ENCODE results near the gene SMG6.
"Not testable (repeated sequence)": the region's sequence is repeated elsewhere in the genome, so short reads cannot be mapped to it uniquely, and the experiment has no call there.

The SMG6 gene

DNA sequence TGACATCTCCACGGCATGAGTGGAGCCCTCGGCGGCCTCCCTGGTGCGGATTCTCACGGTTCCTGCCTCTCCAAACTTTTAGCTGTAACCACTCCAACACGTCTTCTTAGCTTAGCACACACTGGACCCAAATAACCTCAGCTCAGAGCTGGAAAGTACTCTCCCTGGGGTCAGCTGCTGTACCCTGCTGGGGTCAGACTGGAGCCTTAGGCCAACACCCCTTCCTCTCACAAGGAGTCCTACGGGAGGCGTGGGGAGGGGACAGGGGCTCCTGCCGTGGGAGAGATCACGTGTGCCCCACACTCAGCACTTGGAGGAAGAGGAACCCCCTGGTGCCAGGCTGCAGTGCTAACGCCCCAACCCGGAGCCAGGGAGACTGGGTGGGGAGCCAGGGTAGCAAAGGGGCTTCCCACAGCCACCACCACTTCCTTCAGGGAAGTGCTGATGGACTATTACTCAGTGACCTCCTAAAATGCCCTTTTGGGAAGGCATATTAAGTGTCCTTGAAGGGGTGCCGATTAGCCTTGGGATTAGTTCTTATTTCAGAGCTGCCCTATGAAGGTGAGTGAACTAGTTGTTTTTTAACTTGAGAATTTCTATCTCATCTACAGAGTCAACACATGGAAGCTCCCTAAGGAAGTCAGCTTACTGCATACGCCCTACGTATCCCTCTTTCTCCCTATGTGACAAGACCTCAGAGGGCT lies 124.6 kb downstream of the SMG6 start:
- no peak for DNase-seq (ENCODE audit: low spot score)

DNA sequence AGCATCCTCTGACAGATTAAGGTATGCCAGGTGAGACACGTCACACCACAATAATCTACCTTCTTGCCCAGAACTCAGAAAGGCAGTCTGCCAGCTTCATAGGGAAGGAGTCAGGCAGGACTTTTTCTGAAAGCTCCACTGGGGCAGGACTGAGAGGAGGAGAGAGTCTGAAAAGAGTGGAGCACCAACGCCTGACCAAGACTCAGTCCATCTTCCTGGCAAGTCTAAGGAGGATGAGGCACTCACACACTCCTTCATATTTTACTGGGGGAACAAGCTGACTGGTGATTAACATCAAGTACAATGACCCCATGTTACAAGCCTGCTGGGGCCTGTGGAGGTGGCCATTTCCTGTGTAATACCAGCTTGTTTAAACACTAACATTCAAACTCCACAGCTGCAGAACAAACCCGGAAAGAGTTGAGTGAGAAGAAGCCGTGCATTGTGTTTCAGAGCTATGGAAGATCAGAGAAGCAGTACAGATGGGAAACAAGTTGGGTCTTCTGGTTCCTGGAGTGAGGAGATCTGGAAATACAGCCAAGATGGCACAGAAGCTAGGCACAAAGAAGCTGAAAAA lies 126.3 kb downstream of the SMG6 start:
- no peak for DNase-seq (ENCODE audit: low spot score)

DNA sequence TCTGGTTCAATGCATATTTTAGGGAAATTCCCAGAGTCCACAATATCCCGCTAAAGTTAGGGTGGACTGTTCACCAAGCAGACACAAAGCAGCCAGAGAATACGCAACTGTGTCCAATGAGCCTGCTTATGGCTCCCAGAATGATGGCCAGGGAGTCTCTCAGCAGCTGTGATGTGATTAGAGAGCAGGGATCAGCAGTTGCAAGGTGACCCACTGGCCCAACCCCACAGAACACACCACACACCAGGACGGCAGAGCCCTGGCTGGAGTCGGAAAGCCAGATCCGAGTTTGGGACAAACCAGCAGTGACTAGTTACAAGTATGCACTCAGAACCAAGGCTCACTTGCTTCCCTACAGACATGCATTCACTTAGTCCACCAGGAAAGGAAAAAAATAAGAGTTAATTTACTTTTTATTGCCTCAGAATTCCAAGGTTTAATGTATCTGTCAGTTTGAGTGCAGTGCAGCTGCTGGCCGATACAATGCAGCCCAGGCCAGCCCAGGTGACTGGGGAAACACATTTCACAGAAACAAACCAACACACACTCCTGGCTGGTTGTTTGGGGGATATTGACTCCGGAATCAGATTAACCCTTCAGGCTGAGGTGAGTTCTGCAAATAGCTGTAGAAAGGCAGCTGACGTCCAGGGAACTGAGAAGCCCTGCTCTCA lies 127.0 kb downstream of the SMG6 start:
- no peak for DNase-seq (ENCODE audit: low spot score)

DNA sequence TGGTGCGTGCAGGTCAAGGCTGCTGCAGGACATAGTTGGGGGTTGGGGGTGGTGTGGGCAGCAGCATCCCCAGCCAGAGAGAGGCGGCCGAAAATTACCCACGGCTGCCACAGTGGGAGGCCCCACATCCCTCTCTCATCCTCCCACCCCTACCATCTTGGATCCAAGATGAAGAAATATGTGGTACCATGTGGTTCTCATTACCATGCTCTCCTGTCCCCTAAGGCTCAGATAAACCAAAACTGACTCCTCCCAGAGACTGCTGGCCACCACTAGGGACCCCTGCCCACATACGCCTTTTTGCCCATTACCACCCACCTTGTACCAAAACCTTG lies 128.3 kb downstream of the SMG6 start:
- DNase-seq (ENCODE audit: low spot score): no peak

DNA sequence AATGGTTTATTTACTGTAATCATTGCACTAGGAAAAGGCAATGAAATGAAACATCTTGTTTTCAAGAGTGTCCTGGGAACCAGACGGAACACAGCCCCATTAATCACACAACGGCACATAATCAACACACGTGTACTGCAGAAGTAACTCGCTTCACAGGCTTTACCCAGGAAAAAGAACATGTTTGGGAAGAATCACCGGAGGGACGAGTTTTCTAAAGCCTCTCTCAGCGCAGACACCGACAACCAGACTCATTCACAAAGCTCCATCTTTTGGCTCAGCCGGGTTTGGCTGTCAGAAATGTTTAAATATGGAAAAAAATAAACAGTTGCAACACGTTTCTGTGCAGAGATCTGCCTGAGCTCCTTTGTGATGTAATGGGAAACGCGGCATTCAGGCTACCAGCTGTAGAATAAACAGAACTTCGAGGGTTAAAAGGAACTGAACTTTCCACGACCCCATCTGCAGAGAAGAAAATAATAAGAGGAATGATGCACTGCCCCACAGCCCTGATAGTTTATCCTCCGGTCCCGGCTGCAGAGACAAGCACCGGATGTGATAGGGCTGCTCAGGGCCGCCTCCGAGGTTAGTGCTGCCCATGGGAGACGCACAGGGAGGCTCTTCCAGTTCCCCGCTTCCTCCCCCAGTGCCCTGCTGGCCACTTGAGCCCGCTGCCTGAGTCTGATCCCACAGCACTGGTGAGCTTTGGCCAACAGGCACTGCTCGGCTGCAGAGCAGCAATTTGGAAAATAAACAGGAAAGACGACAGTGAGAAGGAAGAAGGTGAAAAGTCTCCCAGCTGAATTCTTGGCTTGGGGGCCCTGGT lies 128.9 kb downstream of the SMG6 start:
- DNase-seq (ENCODE audit: low spot score): no peak

DNA sequence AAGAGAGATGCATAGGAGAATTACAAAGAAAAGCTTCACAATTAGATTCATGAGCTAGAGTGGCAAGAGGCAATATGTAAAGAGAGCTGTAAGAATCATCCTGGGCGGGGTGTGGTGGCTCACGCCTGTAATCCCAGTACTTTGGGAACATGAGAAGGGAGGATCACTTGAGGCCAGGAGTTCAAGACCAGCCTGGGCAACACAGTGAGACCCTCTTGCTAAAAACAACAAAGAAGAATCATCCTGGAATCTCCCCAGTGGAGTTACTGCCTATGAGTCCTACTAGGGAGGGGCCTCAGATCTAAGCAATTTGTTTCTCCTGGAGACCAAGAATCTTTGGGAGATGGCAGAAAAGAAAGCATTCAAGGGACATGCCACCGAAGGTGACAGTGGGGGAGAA lies 129.6 kb downstream of the SMG6 start:
- no peak for DNase-seq (ENCODE audit: low spot score)

DNA sequence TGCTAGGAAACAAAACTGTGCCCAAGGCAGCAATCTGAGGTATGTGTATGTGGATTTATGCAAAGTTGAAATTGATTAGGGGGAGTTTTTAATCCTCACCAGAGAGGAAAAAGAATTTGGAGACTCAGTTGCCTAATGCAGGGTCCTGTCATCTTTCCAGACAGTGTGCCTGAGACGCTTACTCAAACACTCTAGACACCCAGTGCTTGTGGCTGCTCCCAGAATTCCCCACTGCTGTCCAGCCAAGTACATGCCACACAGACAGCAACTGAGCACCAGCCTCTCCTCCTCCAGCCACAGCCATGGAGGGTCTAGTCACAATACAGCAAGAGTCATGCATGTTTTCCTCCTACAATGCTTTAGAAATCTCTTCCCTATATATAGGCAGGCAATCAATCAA lies 130.6 kb downstream of the SMG6 start:
- no peak for DNase-seq (ENCODE audit: low spot score)

DNA sequence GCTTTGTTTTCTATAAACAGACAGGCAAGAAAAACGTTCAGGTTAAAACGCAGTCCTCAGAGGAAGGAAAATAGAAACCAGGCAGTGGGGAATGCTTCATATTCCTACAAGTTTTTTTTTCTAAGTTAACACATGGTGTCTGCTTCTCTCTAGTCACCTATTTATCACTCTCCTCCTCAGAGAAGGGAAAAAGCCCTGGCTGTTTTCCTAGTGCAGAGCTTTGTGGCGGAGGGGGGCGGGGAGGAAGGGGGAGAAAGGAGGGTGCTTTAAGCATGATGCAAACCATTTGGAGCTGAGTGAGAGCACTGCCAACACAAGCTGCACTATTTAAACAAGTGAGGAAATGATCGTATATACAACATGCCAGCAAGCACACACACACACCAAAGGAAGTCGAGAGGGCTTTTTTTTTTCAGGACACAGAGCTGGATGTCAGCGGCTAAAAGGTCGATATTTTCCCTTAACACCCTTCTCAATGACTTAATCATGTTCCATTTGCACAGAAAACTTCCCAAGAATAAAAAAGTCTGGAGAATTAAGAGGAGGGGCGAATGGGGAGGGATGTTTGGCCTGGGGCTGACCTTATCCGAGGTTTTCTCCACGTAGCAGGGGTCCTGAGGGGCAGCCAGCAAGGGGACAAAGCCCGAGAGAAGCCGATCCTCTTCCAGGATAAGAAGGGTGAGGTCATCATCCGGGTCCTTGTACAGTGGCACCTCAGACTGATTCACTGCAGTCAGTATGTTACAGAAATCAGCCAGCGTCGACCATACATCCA lies 131.3 kb downstream of the SMG6 start:
- no peak for DNase-seq (ENCODE audit: low spot score)

DNA sequence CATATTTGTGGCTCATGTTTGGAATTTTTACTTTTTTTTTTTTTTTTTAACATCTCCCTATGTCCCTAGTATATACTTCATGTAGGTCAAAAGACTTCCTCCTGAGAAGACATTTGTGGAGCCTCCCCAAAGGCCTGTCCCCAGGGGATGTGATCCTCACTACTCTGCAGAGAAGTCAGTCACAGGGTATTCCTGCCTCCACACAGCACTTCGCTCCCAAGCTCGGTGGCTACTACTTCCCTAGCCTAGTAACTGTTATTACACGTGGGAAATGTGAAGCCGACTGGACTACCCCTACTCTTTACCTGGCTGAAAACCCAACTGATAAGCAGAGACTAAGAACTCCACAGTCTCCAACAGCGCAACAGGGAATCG lies 131.9 kb downstream of the SMG6 start:
- no peak for DNase-seq (ENCODE audit: low spot score)

DNA sequence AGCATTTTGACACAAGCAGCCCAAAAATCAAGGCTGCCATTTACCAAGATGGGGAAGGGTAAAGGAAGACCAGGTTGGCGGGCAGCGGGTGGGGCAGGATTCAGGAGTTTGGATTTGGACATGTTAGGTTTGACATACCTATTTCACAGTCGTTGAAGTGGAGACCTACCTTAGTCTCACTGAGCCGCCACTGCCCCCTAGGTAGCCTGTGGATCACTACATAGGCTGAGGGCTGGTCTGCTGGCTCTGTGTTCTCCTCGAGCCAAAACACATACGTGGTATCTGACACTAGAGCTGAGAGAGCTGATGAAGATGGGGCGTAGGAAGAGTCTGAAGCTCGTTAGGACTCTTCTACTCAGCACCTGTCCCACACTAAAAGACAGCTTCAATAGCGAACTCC lies 133.6 kb downstream of the SMG6 start:
- DNase-seq (ENCODE audit: low spot score): no peak

DNA sequence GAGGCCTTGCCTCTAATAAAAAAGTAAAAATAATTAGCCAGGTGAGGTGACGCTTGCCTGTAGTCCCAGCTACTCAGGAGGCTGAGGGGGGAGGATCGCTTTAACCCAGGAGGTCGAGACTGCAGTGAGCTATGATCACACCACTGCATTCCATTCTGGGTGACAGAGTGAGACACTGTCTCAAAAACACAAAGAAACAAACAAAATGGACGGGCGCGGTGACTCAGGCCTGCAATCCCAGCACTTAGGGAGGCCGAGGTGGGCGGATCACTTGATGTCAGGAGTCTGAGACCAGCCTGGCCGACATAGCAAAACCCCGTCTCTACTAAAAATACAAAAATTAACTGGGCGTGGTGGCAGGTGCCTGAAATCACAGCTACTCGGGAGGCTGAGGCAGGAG lies 137.9 kb downstream of the SMG6 start:
- DNase-seq (ENCODE audit: low spot score): not testable (repeated sequence)

DNA sequence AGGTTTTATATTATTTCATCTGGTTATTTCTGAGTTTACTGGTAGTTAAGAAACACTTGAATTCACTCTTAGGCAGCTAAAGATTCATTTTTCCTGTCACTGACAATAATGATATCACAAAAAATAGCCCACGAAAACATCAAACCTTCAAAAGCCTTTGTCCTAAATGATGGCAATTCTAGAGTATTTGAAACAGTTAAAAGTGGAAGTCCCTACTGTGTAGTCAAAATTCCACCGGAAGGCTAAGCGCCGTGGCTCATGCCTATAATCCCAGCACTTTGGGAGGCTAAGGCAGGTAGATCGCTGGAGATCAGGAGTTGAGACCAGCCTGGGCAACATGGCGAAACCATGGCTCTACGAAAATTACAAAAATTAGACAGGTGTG lies 145.2 kb downstream of the SMG6 start:
- no peak for DNase-seq (ENCODE audit: low spot score)

DNA sequence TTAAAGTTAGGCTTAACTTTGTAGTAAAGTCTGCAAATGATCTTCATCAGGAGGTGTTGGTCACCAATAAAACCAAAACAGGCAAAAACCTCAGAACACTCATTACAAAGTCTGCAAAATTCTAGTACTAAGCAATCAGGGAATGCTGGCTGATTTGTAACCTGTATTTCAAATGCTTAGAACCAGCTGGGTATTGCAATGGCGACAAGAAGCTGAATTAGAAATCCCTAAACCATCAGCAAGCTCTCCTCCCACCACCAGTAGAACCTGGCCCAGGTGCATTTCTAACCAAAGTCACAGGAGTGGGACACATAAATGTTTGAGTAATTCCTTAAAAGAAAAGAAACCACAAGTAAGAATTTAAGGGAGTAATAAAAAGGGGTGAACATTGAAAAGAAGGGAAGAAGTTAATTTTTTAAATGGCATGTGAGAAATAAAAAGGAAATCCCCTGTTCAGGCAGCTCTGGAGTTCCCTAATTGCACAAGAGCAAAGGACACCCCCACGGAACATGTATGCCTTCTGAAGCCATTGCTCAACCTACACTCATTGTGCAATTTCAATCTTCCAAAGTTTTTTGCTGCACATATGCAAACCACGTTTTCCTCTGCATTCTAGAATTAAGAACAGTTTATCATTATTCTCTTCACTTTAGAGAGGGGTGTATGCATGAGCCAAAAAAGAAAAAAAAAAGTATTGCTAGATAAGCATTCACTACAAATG lies 145.8 kb downstream of the SMG6 start:
- DNase-seq (ENCODE audit: low spot score): no peak

DNA sequence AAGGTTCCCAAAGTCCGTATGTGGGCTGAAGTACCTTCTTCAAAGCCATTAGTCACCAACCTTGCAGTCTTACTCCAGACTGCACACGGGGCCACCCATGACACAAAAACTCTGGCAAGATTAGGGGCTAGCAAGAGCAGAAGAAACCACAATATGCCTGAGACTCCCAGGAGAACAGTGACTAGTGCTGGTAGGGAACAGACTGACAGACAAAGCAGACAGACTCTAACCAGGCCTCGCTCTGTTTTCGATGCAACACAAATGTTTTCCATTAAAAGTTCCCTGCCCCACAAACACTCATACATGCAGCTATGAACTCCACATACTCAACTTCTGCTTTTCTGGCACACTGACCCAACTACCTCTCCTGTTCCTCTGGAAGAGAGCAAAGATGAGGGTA lies 146.5 kb downstream of the SMG6 start:
- no peak for DNase-seq (ENCODE audit: low spot score)

DNA sequence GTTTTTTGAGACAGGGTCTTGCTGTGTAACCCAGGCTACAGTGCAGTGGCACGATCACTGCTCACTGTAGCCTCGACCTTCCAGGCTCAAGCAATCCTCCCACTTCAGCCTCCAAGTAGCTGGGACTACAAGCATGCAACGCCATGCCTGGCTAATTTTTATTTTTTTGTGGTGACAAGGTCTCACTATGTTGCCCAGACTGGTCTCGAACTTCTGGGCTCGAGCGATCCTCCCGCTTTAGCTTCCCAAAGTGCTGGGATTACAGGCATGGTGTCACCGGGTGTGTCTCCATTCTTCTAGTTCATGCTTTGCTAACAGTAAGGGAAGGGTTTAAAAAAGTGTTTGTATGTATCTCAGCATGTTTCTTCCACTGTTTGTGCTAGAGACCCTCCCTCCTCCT lies 146.9 kb downstream of the SMG6 start:
- DNase-seq (ENCODE audit: low spot score): no peak

DNA sequence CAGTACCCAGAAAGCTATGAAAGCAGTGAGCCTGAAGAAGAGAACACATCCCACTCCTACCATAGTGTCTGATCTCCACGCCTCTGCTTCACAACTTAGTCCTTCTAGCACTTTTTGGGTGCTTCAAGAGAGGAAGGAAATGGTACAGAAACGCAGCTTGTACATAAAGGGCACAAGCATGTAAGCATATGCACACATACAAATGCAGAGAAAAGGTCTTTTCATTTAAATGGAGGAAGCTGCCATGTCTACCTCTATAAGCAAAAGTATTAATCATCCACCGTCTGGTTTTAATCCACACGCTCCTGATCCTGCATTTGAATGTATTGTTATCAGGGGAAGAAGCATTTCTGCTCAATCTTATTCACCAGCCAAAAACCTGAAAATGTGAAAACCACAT lies 148.0 kb downstream of the SMG6 start:
- no peak for DNase-seq (ENCODE audit: low spot score)

DNA sequence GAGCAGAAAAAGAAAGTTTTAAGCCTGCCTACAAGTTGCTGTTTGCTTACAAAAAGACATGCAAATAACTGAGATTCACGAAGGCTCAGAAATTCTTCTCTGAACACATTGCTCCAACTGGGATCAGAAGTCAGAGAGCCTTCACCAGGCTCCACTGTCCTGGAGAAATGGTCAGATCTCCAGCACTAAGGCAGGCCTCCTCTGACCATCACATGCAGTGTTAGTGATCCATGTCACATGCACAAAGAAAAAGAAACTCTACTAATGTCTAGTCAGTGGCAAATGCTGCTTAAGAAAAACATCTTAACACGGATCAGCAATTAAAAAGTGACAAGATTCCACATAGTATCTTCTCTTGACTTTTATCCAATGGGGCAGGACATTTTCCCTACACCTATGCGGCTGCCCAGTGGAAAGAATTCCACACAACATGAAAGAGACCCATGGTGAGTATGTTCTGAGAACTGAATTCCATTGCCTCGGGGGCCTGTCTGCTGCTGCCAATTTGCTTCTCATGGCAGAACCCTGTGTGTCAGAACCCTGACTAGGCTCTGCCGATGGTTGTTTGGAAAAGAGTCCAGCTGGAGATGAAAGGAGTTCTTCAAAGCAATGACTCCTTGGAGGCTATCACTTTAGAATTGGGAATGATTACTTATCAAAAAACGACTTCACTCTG lies 152.1 kb downstream of the SMG6 start:
- DNase-seq (ENCODE audit: low spot score): no peak

DNA sequence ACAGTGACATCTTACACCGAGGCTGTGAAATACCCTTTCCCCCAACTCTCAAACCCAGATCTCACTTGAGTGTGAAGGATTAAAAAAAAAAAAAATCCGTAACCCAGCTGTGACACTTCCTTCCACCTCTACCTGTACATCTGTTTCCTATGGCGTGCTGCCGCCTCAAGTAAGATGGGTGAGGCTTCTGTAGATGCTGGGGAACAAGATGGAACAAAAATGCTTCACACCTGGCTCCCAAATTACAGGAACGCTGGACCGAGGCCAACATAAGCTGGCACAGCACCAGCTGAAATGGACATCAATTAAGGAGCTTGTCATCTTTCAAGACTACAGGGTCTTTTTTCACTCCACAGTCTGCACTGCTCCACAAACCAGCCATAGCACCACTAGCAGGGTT lies 152.8 kb downstream of the SMG6 start:
- no peak for DNase-seq (ENCODE audit: low spot score)

DNA sequence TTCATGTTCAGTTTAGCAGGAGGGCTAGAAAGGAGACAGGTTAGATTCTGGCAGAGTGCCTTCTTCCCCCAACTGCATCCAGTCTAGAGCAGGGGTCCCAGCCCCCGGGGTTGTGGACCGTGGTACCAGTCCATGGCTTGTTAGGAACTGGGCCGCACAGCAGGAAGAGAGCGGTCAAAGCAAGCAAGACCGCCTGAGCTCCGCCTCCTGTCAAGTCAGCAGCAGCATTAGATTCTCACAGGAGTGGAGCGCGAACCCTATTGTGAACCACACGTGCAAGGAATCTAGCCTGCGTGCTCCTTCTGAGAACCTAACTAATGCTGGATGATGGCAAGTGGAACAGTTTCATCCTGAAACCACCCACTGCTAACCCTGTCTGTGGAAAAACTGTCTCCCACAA lies 153.7 kb downstream of the SMG6 start:
- DNase-seq (ENCODE audit: low spot score): no peak

DNA sequence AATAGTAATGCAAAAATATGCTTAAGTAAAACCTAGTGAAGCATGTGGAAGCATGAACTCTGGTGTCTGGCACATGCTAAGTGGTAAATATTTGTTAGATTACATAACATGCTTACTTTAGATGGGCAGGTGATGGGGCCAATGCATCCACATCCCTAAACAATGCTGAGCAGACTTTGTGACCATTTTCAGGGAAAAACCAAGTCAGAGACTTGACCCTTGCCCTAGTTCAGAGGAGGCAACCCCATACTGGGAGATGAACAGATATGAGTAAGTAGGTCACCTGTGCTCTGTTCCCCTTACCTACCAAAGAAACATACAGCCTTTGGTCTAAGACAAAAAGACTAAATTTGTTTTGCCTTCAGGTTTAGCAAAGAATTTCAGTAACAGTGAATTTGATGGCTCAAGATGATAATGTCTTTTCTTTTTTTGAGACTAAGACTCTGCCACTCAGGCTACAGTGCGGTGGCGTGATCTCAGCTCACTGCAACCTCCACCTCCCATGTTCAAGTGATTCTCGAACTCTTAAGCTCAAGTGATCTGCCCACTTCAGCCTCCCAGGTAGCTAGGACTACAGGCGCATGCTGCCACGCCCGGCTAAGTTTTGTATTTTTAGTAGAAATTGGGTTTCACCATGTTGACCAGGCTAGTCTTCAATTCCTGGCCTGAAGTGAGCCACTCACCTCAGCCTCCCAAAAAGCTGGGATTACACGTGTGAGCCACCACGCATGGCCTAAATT lies 157.3 kb downstream of the SMG6 start:
- DNase-seq (ENCODE audit: low spot score): no peak
